ENCODE measurements around the gene UBE2R2. TPM values are rescaled to one million over a fixed set of nuclear protein-coding genes. Genes with fewer than 3 reads are reported as not detected.

Gene UBE2R2
- total and polyA plus RNA-seq, 2 donors (not counting 3 experiments of a cell fraction or from before 2014, with no cell fraction given), result 23.9 to 54.3 TPM

DNA sequence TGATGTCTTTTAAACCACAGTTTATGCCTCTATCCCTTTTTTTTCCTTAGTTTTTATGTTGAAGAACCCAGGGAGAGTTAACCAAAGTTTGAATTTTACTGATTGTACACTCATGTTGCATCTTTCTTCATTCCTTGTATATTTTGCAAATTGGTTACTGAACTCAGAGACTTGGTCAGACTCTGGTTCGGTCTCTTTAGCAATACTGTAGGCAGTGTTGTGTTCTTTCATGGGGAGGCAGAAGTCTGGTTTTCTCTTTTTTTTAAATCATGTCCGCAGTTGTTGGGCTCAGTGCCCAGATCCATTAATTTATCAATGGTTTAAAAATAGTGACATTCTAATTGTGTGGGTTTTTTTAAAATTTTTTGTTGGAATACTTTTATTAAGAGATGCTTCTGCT lies 23.4 kb downstream of the UBE2R2 start:
- H3K4me3 ChIP-seq (replicated peaks in 1 of 3; ENCODE audit: insufficient read depth in 1 of 3, low read depth in 1 of 3, low read length in 3 of 3), result no peak overlapping the region
- H3K27me3 ChIP-seq (ENCODE audit: control insufficient read depth in 2 of 2, insufficient read depth in 2 of 2, low read length in 2 of 2), result no peaks in the 10 kb centered on the region
- DNase-seq (ENCODE audit: low read depth, low spot score) (peak; percentile 9), FAIRE-seq (no peak)
- ChIA-PET POLR2A (no interaction called here), CTCF (interaction anchor here (0.9 kb wide), 2 partner anchors 11 to 26 kb away, joined by 3 read pairs; no protein-coding TSS in a partner anchor)
- BruUV-seq (replicated peaks), result no TSS peak
- no peaks in the 10 kb centered on the region for H3K9me1 ChIP-seq (replicated peaks; ENCODE audit: control insufficient read depth, extremely low read depth, insufficient read depth, low read length)
- dilution Hi-C loops (cut with MboI; ENCODE audit: extremely low pct_ligation_motif_present, low sequenced_read_pairs) (no loop called here), intact Hi-C loops (cut with micrococcal nuclease) (no loop called here)
- H2AFZ ChIP-seq (ENCODE audit: low read depth, low read length), result no peak overlapping the region
- peaks cover 97% of the 10 kb centered on the region for H3K79me2 ChIP-seq (ENCODE audit: control insufficient read depth, insufficient read depth, low read length)
- H3K4me2 ChIP-seq (ENCODE audit: insufficient read depth, low read length), result no peak overlapping the region
- H3K27ac ChIP-seq (ENCODE audit: insufficient read depth, low read depth, low read length), result no peak overlapping the region
- H3K4me1 ChIP-seq (ENCODE audit: control insufficient read depth, extremely low read depth, insufficient read depth, low read length), result peaks cover 3% of the 10 kb centered on the region
- H3K9me3 ChIP-seq (replicated peaks; ENCODE audit: control insufficient read depth, insufficient read depth, low read length), result no peaks in the 10 kb centered on the region
- TF ChIP-seq GATA2 (IDR thresholded peaks at IDR 0.05; ENCODE audit: insufficient read depth, insufficient read length, low read depth, low read length) (no peak), POLR2AphosphoS5 (IDR thresholded peaks at IDR 0.05; ENCODE audit: insufficient read depth, low read depth, low read length) (no peak), EZH2 (IDR thresholded peaks at IDR 0.05; ENCODE audit: borderline replicate concordance, low read depth, low read length, severe bottlenecking) (no peak), POLR2A (IDR thresholded peaks at IDR 0.05; ENCODE audit: low read depth, low read length) (no peak)
- TF ChIP-seq, protein P1, sequence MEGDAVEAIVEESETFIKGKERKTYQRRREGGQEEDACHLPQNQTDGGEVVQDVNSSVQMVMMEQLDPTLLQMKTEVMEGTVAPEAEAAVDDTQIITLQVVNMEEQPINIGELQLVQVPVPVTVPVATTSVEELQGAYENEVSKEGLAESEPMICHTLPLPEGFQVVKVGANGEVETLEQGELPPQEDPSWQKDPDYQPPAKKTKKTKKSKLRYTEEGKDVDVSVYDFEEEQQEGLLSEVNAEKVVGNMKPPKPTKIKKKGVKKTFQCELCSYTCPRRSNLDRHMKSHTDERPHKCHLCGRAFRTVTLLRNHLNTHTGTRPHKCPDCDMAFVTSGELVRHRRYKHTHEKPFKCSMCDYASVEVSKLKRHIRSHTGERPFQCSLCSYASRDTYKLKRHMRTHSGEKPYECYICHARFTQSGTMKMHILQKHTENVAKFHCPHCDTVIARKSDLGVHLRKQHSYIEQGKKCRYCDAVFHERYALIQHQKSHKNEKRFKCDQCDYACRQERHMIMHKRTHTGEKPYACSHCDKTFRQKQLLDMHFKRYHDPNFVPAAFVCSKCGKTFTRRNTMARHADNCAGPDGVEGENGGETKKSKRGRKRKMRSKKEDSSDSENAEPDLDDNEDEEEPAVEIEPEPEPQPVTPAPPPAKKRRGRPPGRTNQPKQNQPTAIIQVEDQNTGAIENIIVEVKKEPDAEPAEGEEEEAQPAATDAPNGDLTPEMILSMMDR (IDR thresholded peaks at IDR 0.05; ENCODE audit: extremely low read depth in 1 of 2, insufficient read depth in 1 of 2, low read depth in 1 of 2, low read length in 2 of 2), result no peak
- TF ChIP-seq, protein P2, sequence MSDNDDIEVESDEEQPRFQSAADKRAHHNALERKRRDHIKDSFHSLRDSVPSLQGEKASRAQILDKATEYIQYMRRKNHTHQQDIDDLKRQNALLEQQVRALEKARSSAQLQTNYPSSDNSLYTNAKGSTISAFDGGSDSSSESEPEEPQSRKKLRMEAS (IDR thresholded peaks at IDR 0.05; ENCODE audit: insufficient read depth, insufficient read length), result no peak
- no peaks in the 10 kb centered on the region for H3K36me3 ChIP-seq (ENCODE audit: control insufficient read depth in 2 of 2, extremely low read depth in 1 of 2, insufficient read depth in 2 of 2, low read length in 2 of 2)
- H4K20me1 ChIP-seq (replicated peaks; ENCODE audit: control insufficient read depth, extremely low read depth, insufficient read depth, low read length), result peaks cover 5% of the 10 kb centered on the region
- H3K9ac ChIP-seq (replicated peaks; ENCODE audit: extremely low read depth, insufficient read depth, low read length), result no peak overlapping the region
